Measurements from ENCODE around the gene FGF14.

GRCh38 chr13:101898676-101899075, 503.2 kb downstream of the FGF14 start:
- no peak for TF ChIP-seq CTCF (conservative IDR thresholded peaks at IDR 0.05; ENCODE audit: low read depth in 2 of 2)
- no peak for TF ChIP-seq EZH2 (IDR thresholded peaks at IDR 0.05; ENCODE audit: low read depth, unreplicated experiment)
- TF ChIP-seq POLR2AphosphoS5 (IDR thresholded peaks at IDR 0.05; ENCODE audit: low read depth) = no peak
- no peak for TF ChIP-seq JUNB (IDR thresholded peaks at IDR 0.05; ENCODE audit: unreplicated experiment)
- no peak for TF ChIP-seq CREB1 (CRISPR knock-in tag; IDR thresholded peaks at IDR 0.05; ENCODE audit: low read depth)
- no peak for TF ChIP-seq EZH2phosphoT487 (IDR thresholded peaks at IDR 0.05; ENCODE audit: unreplicated experiment)
- TF ChIP-seq, protein P1, sequence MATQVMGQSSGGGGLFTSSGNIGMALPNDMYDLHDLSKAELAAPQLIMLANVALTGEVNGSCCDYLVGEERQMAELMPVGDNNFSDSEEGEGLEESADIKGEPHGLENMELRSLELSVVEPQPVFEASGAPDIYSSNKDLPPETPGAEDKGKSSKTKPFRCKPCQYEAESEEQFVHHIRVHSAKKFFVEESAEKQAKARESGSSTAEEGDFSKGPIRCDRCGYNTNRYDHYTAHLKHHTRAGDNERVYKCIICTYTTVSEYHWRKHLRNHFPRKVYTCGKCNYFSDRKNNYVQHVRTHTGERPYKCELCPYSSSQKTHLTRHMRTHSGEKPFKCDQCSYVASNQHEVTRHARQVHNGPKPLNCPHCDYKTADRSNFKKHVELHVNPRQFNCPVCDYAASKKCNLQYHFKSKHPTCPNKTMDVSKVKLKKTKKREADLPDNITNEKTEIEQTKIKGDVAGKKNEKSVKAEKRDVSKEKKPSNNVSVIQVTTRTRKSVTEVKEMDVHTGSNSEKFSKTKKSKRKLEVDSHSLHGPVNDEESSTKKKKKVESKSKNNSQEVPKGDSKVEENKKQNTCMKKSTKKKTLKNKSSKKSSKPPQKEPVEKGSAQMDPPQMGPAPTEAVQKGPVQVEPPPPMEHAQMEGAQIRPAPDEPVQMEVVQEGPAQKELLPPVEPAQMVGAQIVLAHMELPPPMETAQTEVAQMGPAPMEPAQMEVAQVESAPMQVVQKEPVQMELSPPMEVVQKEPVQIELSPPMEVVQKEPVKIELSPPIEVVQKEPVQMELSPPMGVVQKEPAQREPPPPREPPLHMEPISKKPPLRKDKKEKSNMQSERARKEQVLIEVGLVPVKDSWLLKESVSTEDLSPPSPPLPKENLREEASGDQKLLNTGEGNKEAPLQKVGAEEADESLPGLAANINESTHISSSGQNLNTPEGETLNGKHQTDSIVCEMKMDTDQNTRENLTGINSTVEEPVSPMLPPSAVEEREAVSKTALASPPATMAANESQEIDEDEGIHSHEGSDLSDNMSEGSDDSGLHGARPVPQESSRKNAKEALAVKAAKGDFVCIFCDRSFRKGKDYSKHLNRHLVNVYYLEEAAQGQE (IDR thresholded peaks at IDR 0.05; ENCODE audit: unreplicated experiment) = no peak
- no peak for TF ChIP-seq NANOG (IDR thresholded peaks at IDR 0.05; ENCODE audit: borderline replicate concordance)
- TF ChIP-seq ZNF114 (CRISPR knock-in tag; IDR thresholded peaks at IDR 0.05) = no peak
- TF ChIP-seq STAT1 (IDR thresholded peaks at IDR 0.05; ENCODE audit: unreplicated experiment) = no peak
- TF ChIP-seq ZNF331 (CRISPR knock-in tag; IDR thresholded peaks at IDR 0.05; ENCODE audit: low read depth) = no peak
- TF ChIP-seq ETS1 (IDR thresholded peaks at IDR 0.05) = no peak
- TF ChIP-seq, protein P2, sequence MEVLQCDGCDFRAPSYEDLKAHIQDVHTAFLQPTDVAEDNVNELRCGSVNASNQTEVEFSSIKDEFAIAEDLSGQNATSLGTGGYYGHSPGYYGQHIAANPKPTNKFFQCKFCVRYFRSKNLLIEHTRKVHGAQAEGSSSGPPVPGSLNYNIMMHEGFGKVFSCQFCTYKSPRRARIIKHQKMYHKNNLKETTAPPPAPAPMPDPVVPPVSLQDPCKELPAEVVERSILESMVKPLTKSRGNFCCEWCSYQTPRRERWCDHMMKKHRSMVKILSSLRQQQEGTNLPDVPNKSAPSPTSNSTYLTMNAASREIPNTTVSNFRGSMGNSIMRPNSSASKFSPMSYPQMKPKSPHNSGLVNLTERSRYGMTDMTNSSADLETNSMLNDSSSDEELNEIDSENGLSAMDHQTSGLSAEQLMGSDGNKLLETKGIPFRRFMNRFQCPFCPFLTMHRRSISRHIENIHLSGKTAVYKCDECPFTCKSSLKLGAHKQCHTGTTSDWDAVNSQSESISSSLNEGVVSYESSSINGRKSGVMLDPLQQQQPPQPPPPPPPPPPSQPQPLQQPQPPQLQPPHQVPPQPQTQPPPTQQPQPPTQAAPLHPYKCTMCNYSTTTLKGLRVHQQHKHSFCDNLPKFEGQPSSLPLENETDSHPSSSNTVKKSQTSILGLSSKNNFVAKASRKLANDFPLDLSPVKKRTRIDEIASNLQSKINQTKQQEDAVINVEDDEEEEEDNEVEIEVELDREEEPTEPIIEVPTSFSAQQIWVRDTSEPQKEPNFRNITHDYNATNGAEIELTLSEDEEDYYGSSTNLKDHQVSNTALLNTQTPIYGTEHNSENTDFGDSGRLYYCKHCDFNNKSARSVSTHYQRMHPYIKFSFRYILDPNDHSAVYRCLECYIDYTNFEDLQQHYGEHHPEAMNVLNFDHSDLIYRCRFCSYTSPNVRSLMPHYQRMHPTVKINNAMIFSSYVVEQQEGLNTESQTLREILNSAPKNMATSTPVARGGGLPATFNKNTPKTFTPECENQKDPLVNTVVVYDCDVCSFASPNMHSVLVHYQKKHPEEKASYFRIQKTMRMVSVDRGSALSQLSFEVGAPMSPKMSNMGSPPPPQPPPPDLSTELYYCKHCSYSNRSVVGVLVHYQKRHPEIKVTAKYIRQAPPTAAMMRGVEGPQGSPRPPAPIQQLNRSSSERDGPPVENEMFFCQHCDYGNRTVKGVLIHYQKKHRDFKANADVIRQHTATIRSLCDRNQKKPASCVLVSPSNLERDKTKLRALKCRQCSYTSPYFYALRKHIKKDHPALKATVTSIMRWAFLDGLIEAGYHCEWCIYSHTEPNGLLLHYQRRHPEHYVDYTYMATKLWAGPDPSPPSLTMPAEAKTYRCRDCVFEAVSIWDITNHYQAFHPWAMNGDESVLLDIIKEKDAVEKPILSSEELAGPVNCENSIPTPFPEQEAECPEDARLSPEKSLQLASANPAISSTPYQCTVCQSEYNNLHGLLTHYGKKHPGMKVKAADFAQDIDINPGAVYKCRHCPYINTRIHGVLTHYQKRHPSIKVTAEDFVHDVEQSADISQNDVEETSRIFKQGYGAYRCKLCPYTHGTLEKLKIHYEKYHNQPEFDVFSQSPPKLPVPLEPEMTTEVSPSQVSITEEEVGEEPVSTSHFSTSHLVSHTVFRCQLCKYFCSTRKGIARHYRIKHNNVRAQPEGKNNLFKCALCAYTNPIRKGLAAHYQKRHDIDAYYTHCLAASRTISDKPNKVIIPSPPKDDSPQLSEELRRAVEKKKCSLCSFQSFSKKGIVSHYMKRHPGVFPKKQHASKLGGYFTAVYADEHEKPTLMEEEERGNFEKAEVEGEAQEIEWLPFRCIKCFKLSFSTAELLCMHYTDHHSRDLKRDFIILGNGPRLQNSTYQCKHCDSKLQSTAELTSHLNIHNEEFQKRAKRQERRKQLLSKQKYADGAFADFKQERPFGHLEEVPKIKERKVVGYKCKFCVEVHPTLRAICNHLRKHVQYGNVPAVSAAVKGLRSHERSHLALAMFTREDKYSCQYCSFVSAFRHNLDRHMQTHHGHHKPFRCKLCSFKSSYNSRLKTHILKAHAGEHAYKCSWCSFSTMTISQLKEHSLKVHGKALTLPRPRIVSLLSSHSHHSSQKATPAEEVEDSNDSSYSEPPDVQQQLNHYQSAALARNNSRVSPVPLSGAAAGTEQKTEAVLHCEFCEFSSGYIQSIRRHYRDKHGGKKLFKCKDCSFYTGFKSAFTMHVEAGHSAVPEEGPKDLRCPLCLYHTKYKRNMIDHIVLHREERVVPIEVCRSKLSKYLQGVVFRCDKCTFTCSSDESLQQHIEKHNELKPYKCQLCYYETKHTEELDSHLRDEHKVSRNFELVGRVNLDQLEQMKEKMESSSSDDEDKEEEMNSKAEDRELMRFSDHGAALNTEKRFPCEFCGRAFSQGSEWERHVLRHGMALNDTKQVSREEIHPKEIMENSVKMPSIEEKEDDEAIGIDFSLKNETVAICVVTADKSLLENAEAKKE (CRISPR knock-in tag; IDR thresholded peaks at IDR 0.05) = no peak

Measured in GM23338 (cell line).